HCT116 (cell line): Measurements from ENCODE around the gene DENND1A. TPM values are rescaled to one million over a fixed set of nuclear protein-coding genes. Genes with fewer than 3 reads are reported as not detected.

Source experiments
- ATAC-seq: fragments of 200-7000 bp; cut with Tn5 transposase; 2 replicates; pipeline ENCODE4 v1.9.1; 2020; ENCODE audit warnings: mild to moderate bottlenecking, moderate library complexity
- BruUV-seq: library from RNA; stranded (reverse); fragments of 400-500 nt; replicated peaks from 2 replicates; lab custom pipeline; 2021; lab: Mats Ljungman, UMichigan
- CTCF ChIA-PET: fragments of 300-600 bp; sonication (Branson Sonifier 250); formaldehyde crosslinking; loops from one replicate; lab custom pipeline; 2021; ENCODE audit warnings: antibody characterized with exemption; lab: Charles Lee
- POLR2A ChIA-PET: fragments of 300-600, 350-600 bp; sonication (Branson Sonifier 250); formaldehyde crosslinking; loops from one replicate; lab custom pipeline; 2021; ENCODE audit warnings: antibody characterized with exemption; lab: Charles Lee
- RAD21 ChIA-PET, 2 experiments: fragments of 300-600 bp; sonication (Branson Sonifier 250); formaldehyde crosslinking; loops; one replicate each; lab custom pipeline; 2023; ENCODE audit warnings: low total read pairs in 2 of 2; ENCODE audit not compliant: uncharacterized antibody in 2 of 2, unreplicated experiment in 2 of 2, low non-redundant PET in 1 of 2; lab: Charles Lee
- DNase-seq: peaks from one replicate; pipeline ENCODE4 v3.0.0-alpha.2; 2010; ENCODE audit warnings: low read depth, low spot score
- H2AFZ ChIP-seq: fragments of 200-600 bp; shearing (Covaris generic), sonication (generic); 2 replicates; pipeline ENCODE4 v1.6.1; 2017; ENCODE audit warnings: low read depth, mixed run types, mixed read lengths, antibody characterized with exemption, low read length; ENCODE audit not compliant: poor library complexity, severe bottlenecking
- H3K27ac ChIP-seq: 2 replicates; pipeline ENCODE4 v1.5.1; 2012; ENCODE audit warnings: low read depth, low read length
- H3K27me3 ChIP-seq: fragments of 200-600 bp; sonication (generic); 2 replicates; pipeline ENCODE4 v1.6.1; 2016; ENCODE audit warnings: mixed run types, low read length, mixed read lengths; ENCODE audit not compliant: insufficient read depth
- H3K36me3 ChIP-seq, 2 experiments: fragments of 200-500 bp in 1 of 2; fragments of 200-600 bp in 1 of 2; sonication (Bioruptor generic) in 1 of 2; sonication (generic) in 1 of 2; 2 replicates each; pipeline versions ENCODE4 v1.5.1 to v1.6.1; 2014 to 2016; ENCODE audit warnings: low read length in 2 of 2, inconsistent platforms in 1 of 2, mixed read lengths in 1 of 2, mixed run types in 1 of 2; ENCODE audit not compliant: insufficient read depth in 2 of 2, control insufficient read depth in 1 of 2
- H3K4me1 ChIP-seq, 2 experiments: fragments of 200-600 bp in 1 of 2; sonication (generic) in 1 of 2; 2 replicates each; pipeline versions ENCODE4 v1.5.1 to v1.6.1; 2012 to 2017; ENCODE audit warnings: low read length in 2 of 2, inconsistent platforms in 1 of 2, mild to moderate bottlenecking in 1 of 2, mixed read lengths in 1 of 2, mixed run types in 1 of 2, moderate library complexity in 1 of 2; ENCODE audit not compliant: insufficient read depth in 2 of 2, control insufficient read depth in 1 of 2
- H3K4me2 ChIP-seq: fragments of 200-600 bp; sonication (generic); 2 replicates; pipeline ENCODE4 v1.6.1; 2017; ENCODE audit warnings: mixed run types, low read length, mixed read lengths
- H3K4me3 ChIP-seq, 2 experiments: fragments of 200-600 bp in 1 of 2; sonication (generic) in 1 of 2; replicated peaks in 1 of 2; 2 replicates each; pipeline ENCODE4 v1.5.1; 2011 to 2016; ENCODE audit warnings: low read length in 2 of 2, control low read depth in 1 of 2, low read depth in 1 of 2, mild to moderate bottlenecking in 1 of 2, mixed read lengths in 1 of 2, mixed run types in 1 of 2
- H3K79me2 ChIP-seq: fragments of 200-600 bp; sonication (generic); 2 replicates; pipeline ENCODE4 v1.6.1; 2017; ENCODE audit warnings: mild to moderate bottlenecking, mixed run types, low read length, moderate library complexity, mixed read lengths; ENCODE audit not compliant: insufficient read depth
- H3K9ac ChIP-seq: fragments of 200-600 bp; sonication (generic); 2 replicates; pipeline ENCODE4 v1.6.1; 2016; ENCODE audit warnings: low read length, mixed read lengths
- H3K9me2 ChIP-seq: fragments of 200-600 bp; sonication (generic), shearing (Covaris generic); 2 replicates; pipeline ENCODE4 v1.6.1; 2017; ENCODE audit warnings: mixed run types, mild to moderate bottlenecking, moderate library complexity; ENCODE audit not compliant: insufficient read depth
- H3K9me3 ChIP-seq, 2 experiments: fragments of 200-500 bp in 1 of 2; fragments of 200-600 bp in 1 of 2; sonication (Bioruptor generic) in 1 of 2; sonication (generic) in 1 of 2; 2 replicates each; pipeline ENCODE4 v1.6.1; 2014 to 2017; ENCODE audit warnings: low read length in 2 of 2, mixed read lengths in 2 of 2, inconsistent platforms in 1 of 2, low read depth in 1 of 2, mild to moderate bottlenecking in 1 of 2, mixed run types in 1 of 2, moderate library complexity in 1 of 2; ENCODE audit not compliant: control insufficient read depth in 1 of 2, insufficient read depth in 1 of 2
- H4K20me1 ChIP-seq: fragments of 200-600 bp; sonication (generic), shearing (Covaris generic); 2 replicates; pipeline ENCODE4 v1.6.1; 2017; ENCODE audit warnings: mixed run types, mild to moderate bottlenecking, moderate library complexity; ENCODE audit not compliant: insufficient read depth
- CEBPB ChIP-seq: IDR thresholded peaks from 2 replicates; pipeline ENCODE4 v1.6.1; 2012; ENCODE audit warnings: low read depth
- EGR1 ChIP-seq: IDR thresholded peaks from 2 replicates; pipeline ENCODE4 v1.6.1; 2012; ENCODE audit warnings: low read depth
- ELF1 ChIP-seq: IDR thresholded peaks from 2 replicates; pipeline ENCODE4 v1.6.1; 2012; ENCODE audit warnings: low read depth, borderline replicate concordance
- EZH2 ChIP-seq: fragments of 200-600 bp; sonication (generic); IDR thresholded peaks from 2 replicates; pipeline ENCODE4 v1.6.1; 2017; ENCODE audit warnings: antibody characterized with exemption, mixed run types
- EZH2phosphoT487 ChIP-seq: fragments of 200-600 bp; IDR thresholded peaks from 2 replicates; pipeline ENCODE4 v1.6.1; 2018; ENCODE audit warnings: antibody characterized with exemption, borderline replicate concordance
- FOSL1 ChIP-seq: IDR thresholded peaks from 2 replicates; pipeline ENCODE4 v1.6.1; 2012; ENCODE audit warnings: low read depth
- JUND ChIP-seq: IDR thresholded peaks from 2 replicates; pipeline ENCODE4 v1.6.1; 2012
- POLR2A ChIP-seq: IDR thresholded peaks from 2 replicates; pipeline ENCODE4 v1.7.0; 2011; ENCODE audit warnings: borderline replicate concordance; ENCODE audit not compliant: insufficient read depth, insufficient read length; ENCODE audit errors: extremely low read depth
- POLR2AphosphoS5 ChIP-seq: IDR thresholded peaks from 2 replicates; pipeline ENCODE4 v1.6.1; 2011; ENCODE audit warnings: mild to moderate bottlenecking, low read depth, low read length, moderate library complexity
- RAD21 ChIP-seq: IDR thresholded peaks from 2 replicates; pipeline ENCODE4 v1.6.1; 2012; ENCODE audit warnings: low read depth, mild to moderate bottlenecking
- SIN3A ChIP-seq: IDR thresholded peaks from 2 replicates; pipeline ENCODE4 v1.6.1; 2012; ENCODE audit warnings: low read depth
- SRF ChIP-seq: IDR thresholded peaks from 2 replicates; pipeline ENCODE4 v1.6.1; 2012; ENCODE audit warnings: low read depth
- TCF7L2 ChIP-seq: IDR thresholded peaks from 2 replicates; pipeline ENCODE4 v1.7.0; 2011; ENCODE audit warnings: borderline replicate concordance, inconsistent platforms; ENCODE audit not compliant: insufficient read depth, insufficient read length; ENCODE audit errors: extremely low read depth
- YY1 ChIP-seq: IDR thresholded peaks from 2 replicates; pipeline ENCODE4 v1.6.1; 2011; ENCODE audit warnings: low read length, low read depth, moderate library complexity, mild to moderate bottlenecking; ENCODE audit not compliant: insufficient replicate concordance; ENCODE audit errors: extremely low read depth
- ZFX ChIP-seq: fragments of 450-650 bp; IDR thresholded peaks from 2 replicates; pipeline ENCODE4 v1.6.1; 2017
- intact Hi-C: fragments of 100-400 bp; cut with micrococcal nuclease; formaldehyde crosslinking; loops from 2 replicates; pipeline ENCODE4 v1.10.0; 2022
- total RNA-seq: library from RNA; stranded (reverse); gene quantifications from one replicate; pipeline ENCODE4 v1.2.1, GENCODE V29; 2021; ENCODE audit not compliant: unreplicated experiment
- TF ChIP-seq, protein P1 (sequence below): IDR thresholded peaks from 2 replicates; pipeline ENCODE4 v1.6.1; 2011; ENCODE audit warnings: mild to moderate bottlenecking, low read length, moderate library complexity; ENCODE audit not compliant: insufficient replicate concordance; ENCODE audit errors: extremely low read depth
- TF ChIP-seq, protein P2 (sequence below): IDR thresholded peaks from 2 replicates; pipeline ENCODE4 v1.6.1; 2012

DENND1A gene
- total RNA-seq, 1 experiment from 2014 or later = 33.0 TPM

DNA sequence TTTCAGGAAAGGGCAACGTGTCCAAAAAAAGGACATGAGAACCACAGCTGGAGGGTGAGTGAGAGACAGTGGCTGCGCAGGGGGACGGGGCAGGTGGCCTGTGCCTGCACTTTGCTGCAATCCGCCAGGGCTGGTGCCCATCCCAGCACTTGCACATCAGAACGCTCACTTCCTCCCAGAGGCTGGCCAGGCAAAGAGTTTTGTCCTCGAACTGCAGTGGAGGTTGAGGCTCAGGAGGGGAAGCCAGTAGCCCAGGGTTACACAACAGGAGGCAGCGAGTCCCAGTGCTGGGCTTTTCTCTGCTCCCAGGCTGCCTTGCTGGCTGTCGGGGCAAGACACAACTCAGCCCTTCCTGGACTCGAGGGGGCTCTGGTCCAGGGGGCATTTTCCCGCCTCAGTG is 540.9 kb downstream of the DENND1A start:
- ChIA-PET POLR2A (no interaction called here), CTCF (interaction anchor here (2.2 kb wide), 1 partner anchor 11 kb away, joined by 7 read pairs; no protein-coding TSS in a partner anchor), RAD21 (no interaction called here)
- TF ChIP-seq YY1 = no peak
- TF ChIP-seq ELF1 = no peak
- TF ChIP-seq EZH2phosphoT487 = no peak
- no peak for TF ChIP-seq TCF7L2
- TF ChIP-seq FOSL1 = no peak
- TF ChIP-seq, protein P1, sequence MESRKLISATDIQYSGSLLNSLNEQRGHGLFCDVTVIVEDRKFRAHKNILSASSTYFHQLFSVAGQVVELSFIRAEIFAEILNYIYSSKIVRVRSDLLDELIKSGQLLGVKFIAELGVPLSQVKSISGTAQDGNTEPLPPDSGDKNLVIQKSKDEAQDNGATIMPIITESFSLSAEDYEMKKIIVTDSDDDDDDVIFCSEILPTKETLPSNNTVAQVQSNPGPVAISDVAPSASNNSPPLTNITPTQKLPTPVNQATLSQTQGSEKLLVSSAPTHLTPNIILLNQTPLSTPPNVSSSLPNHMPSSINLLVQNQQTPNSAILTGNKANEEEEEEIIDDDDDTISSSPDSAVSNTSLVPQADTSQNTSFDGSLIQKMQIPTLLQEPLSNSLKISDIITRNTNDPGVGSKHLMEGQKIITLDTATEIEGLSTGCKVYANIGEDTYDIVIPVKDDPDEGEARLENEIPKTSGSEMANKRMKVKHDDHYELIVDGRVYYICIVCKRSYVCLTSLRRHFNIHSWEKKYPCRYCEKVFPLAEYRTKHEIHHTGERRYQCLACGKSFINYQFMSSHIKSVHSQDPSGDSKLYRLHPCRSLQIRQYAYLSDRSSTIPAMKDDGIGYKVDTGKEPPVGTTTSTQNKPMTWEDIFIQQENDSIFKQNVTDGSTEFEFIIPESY = no peak
- no peak for TF ChIP-seq RAD21
- Histone ChIP-seq H3K27ac (no peak overlapping the region), H3K4me1 (no peaks in the 10 kb centered on the region), H3K27me3 (no peaks in the 10 kb centered on the region), H3K36me3 (no peaks in the 10 kb centered on the region), H3K9me2 (no peaks in the 10 kb centered on the region), H3K9me3 (no peaks in the 10 kb centered on the region), H3K9ac (no peak overlapping the region), H3K4me2 (no peak overlapping the region), H3K4me3 (no peak overlapping the region), H2AFZ (no peak overlapping the region), H4K20me1 (no peaks in the 10 kb centered on the region), H3K79me2 (no peaks in the 10 kb centered on the region)
- intact Hi-C loops = loop anchor here (5.0 kb wide), 1 partner anchor 307 kb away; no protein-coding TSS in a partner anchor
- DNase-seq (no peak), ATAC-seq (no peak)
- BruUV-seq = no TSS peak

DNA sequence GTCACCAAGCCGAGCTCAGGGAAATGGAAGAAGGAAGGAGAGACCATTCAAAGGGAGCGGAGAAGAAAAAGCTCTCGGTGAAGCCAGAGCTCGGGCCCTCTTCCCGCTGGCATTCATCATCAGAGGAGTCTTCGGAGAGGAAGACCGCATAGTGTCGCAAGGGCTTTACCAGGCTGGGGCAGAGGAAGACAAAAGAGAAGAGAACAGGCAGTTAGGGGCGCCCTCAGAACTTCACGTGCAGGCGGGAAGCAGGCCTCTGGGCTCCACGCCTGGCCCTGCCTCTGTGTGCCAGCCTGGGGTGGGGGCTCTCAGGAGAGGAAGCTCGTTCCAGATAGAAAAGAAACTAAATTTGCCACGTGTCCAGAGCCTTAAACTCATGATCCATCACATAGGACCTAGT is 542.2 kb downstream of the DENND1A start:
- Histone ChIP-seq H3K79me2 (no peaks in the 10 kb centered on the region), H3K9me2 (no peaks in the 10 kb centered on the region), H3K9me3 (no peaks in the 10 kb centered on the region), H3K27me3 (no peaks in the 10 kb centered on the region), H3K4me3 (no peak overlapping the region), H3K36me3 (no peaks in the 10 kb centered on the region), H3K4me1 (no peaks in the 10 kb centered on the region), H3K9ac (no peak overlapping the region), H3K4me2 (no peak overlapping the region), H2AFZ (no peak overlapping the region), H3K27ac (no peak overlapping the region), H4K20me1 (no peaks in the 10 kb centered on the region)
- CTCF ChIA-PET = interaction anchor here (0.7 to 4.3 kb wide), 3 partner anchors 12 to 1660 kb away, joined by 4 to 47 read pairs (median 7); partner anchors contain the start of gene CRB2
- no peak for DNase-seq
- BruUV-seq = no TSS peak
- POLR2A ChIA-PET = no interaction called here
- no peak for ATAC-seq
- RAD21 ChIA-PET = no interaction called here
- intact Hi-C loops = loop anchor here (5.0 kb wide), 1 partner anchor 305 kb away; no protein-coding TSS in a partner anchor
- TF ChIP-seq ZFX (no peak), POLR2A (no peak), EGR1 (no peak), JUND (no peak), ELF1 (no peak), EZH2phosphoT487 (no peak), SRF (no peak), EZH2 (no peak), RAD21 (no peak), YY1 (no peak), SIN3A (no peak), POLR2AphosphoS5 (no peak), CEBPB (no peak), TCF7L2 (no peak), FOSL1 (no peak)
- TF ChIP-seq, protein P2, sequence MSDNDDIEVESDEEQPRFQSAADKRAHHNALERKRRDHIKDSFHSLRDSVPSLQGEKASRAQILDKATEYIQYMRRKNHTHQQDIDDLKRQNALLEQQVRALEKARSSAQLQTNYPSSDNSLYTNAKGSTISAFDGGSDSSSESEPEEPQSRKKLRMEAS = no peak
- TF ChIP-seq, protein P1 = no peak
